ENCODE results near the gene B4GALT6. TPM values are rescaled to one million over a fixed set of nuclear protein-coding genes. Genes with fewer than 3 reads are reported as not detected.

B4GALT6 gene
- total and polyA plus RNA-seq, 2 of the 13 experiments (the other 11 are each of a cell fraction or from before 2014, with no cell fraction given) = 1.9 to 3.3 TPM

- no peak for TF ChIP-seq PAXIP1 (CRISPR knock-in tag; conservative IDR thresholded peaks at IDR 0.05)
- no peak for TF ChIP-seq ATF1 (CRISPR knock-in tag; IDR thresholded peaks at IDR 0.05)
- TF ChIP-seq MBNL3 (CRISPR knock-in tag; conservative IDR thresholded peaks at IDR 0.05) = no peak
- TF ChIP-seq ZBTB7B (CRISPR knock-in tag; IDR thresholded peaks at IDR 0.05) = no peak
- TF ChIP-seq ZNF570 (CRISPR knock-in tag; IDR thresholded peaks at IDR 0.05; ENCODE audit: borderline replicate concordance) = no peak
- TF ChIP-seq ZSCAN5A (CRISPR knock-in tag; IDR thresholded peaks at IDR 0.05; ENCODE audit: borderline replicate concordance) = no peak
These were observed 12.4 kb downstream of the B4GALT6 start (continued) for GRCh38 chr18:31671951-31672350.

GRCh38 chr18:31669541-31669940 lies 14.8 kb downstream of the B4GALT6 start:
- no peaks in the 10 kb centered on the region for H3K9me3 ChIP-seq (ENCODE audit: low read length)
- POLR2A ChIA-PET = no interaction called here
- no peak for TF ChIP-seq ZFP36L2 (CRISPR knock-in tag; IDR thresholded peaks at IDR 0.05)
- no peak for TF ChIP-seq HNRNPH1 (optimal IDR thresholded peaks at IDR 0.05; ENCODE audit: low read depth, low read length)
- TF ChIP-seq ARID3A (IDR thresholded peaks at IDR 0.05; ENCODE audit: low read depth, low read length) = no peak
- TF ChIP-seq ZNF510 (CRISPR knock-in tag; IDR thresholded peaks at IDR 0.05; ENCODE audit: low read depth) = no peak
- no peak for TF ChIP-seq DNMT3B (CRISPR knock-in tag; conservative IDR thresholded peaks at IDR 0.05)
- TF ChIP-seq YEATS2 (CRISPR knock-in tag; IDR thresholded peaks at IDR 0.05; ENCODE audit: borderline replicate concordance) = no peak
- no peak for TF ChIP-seq FOXP4 (CRISPR knock-in tag; IDR thresholded peaks at IDR 0.05)
- TF ChIP-seq POGZ (CRISPR knock-in tag; IDR thresholded peaks at IDR 0.05) = no peak
- TF ChIP-seq EHMT2 (IDR thresholded peaks at IDR 0.05; ENCODE audit: borderline replicate concordance, low read depth, low read length) = no peak
- no peak for TF ChIP-seq ZNF431 (CRISPR knock-in tag; IDR thresholded peaks at IDR 0.05; ENCODE audit: borderline replicate concordance, low read depth)

More at GRCh38 chr18:31669541-31669940, 14.8 kb downstream of the B4GALT6 start:
- FAIRE-seq (no peak), DNase-seq (ENCODE audit: low spot score) (no peak), ATAC-seq (no peak)
- Histone ChIP-seq H3K79me2 (ENCODE audit: insufficient read depth, low read length) (no peaks in the 10 kb centered on the region), H3K27ac (ENCODE audit: extremely low read length, insufficient read depth, low read length) (no peak overlapping the region), H3K9ac (ENCODE audit: insufficient read depth, low read depth, low read length) (no peak overlapping the region), H3K27me3 (ENCODE audit: control insufficient read depth in 1 of 2, insufficient read depth in 2 of 2, low read length in 2 of 2) (no peaks in the 10 kb centered on the region), H3K36me3 (replicated peaks in 1 of 2; ENCODE audit: control insufficient read depth in 1 of 2, insufficient read depth in 2 of 2, low read length in 2 of 2) (no peaks in the 10 kb centered on the region), H3K4me3 (replicated peaks in 1 of 3; ENCODE audit: insufficient read depth in 1 of 3, low read depth in 2 of 3, low read length in 3 of 3) (no peak overlapping the region), H3K4me1 (ENCODE audit: insufficient read depth, low read length) (peaks cover 8% of the 10 kb centered on the region; the same call in 1 of the 2 replicates), H3K4me2 (ENCODE audit: low read depth, low read length) (no peak overlapping the region), H2AFZ (ENCODE audit: low read length) (no peak overlapping the region), H4K20me1 (ENCODE audit: insufficient read depth, low read length) (no peaks in the 10 kb centered on the region)
- intact Hi-C loops (cut with micrococcal nuclease; ENCODE audit: unreplicated experiment) = no loop called here
- BruUV-seq (replicated peaks) = no TSS peak
- CTCF ChIA-PET (ENCODE audit: low intra/inter-chr PET ratio, low total read pairs) = no interaction called here
- 61% methylated on average over 2 of the region's 2 CpGs for WGBS (ENCODE audit: low lambda C conversion rate)
- in situ Hi-C loops (cut with HindIII; ENCODE audit: extremely low pct_ligation_motif_present, low pct_unique_long_range_greater_than_20kb) = no loop called here

Data from HepG2 (cell line).